22Rv1 (cell line): ENCODE results near the gene HOOK2.

Experiments used
- ZFX ChIP-seq: fragments of 450-650 bp; IDR thresholded peaks from 2 replicates; pipeline ENCODE4 v1.6.1; 2017; ENCODE audit warnings: antibody characterized with exemption, borderline replicate concordance
- TF ChIP-seq, protein P1 (sequence below): fragments of 450-650 bp; IDR thresholded peaks from 2 replicates; pipeline ENCODE4 v1.5.1; 2017; ENCODE audit warnings: mild to moderate bottlenecking

DNA sequence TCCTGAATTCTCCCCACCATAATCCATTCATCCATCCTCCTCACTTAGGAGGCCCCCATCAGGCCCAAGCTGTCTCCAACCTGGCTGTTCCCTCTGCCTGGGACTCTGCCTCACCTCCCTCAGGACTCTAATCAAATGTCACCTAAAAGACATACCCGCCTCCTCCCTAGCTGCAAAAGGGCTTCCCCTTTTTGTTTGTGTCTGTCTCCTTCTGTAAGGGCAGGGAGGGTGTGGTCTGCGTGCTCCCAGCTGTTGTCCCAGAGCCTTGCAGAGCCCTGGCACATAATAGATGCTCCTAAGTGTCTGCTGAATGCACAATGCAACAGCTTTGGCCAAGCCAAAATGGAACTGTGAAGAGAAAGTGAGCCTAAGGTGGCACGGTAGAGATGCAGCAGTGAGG lies 45.3 kb downstream of the HOOK2 start:
- TF ChIP-seq, protein P1, sequence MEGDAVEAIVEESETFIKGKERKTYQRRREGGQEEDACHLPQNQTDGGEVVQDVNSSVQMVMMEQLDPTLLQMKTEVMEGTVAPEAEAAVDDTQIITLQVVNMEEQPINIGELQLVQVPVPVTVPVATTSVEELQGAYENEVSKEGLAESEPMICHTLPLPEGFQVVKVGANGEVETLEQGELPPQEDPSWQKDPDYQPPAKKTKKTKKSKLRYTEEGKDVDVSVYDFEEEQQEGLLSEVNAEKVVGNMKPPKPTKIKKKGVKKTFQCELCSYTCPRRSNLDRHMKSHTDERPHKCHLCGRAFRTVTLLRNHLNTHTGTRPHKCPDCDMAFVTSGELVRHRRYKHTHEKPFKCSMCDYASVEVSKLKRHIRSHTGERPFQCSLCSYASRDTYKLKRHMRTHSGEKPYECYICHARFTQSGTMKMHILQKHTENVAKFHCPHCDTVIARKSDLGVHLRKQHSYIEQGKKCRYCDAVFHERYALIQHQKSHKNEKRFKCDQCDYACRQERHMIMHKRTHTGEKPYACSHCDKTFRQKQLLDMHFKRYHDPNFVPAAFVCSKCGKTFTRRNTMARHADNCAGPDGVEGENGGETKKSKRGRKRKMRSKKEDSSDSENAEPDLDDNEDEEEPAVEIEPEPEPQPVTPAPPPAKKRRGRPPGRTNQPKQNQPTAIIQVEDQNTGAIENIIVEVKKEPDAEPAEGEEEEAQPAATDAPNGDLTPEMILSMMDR: no peak
- no peak for TF ChIP-seq ZFX
